CD4-positive, alpha-beta T cell (primary cell): Measurements from ENCODE around the gene ZNF564. TPM values are rescaled to one million over a fixed set of nuclear protein-coding genes. Genes with fewer than 3 reads are reported as not detected.

Source experiments
- ATAC-seq: fragments of 200-7000 bp; cut with Tn5 transposase; one replicate; pipeline ENCODE4 v1.10.0; 2022; ENCODE audit warnings: mild to moderate bottlenecking; ENCODE audit not compliant: poor library complexity
- CTCF ChIA-PET: fragments of 350-600 bp; sonication (Branson Sonifier 250); formaldehyde crosslinking; loops from one replicate; lab custom pipeline; 2021; ENCODE audit warnings: antibody characterized with exemption, inconsistent platforms; lab: Charles Lee
- POLR2A ChIA-PET: fragments of 350-600 bp; sonication (Branson Sonifier 250); formaldehyde crosslinking; loops from one replicate; lab custom pipeline; 2021; ENCODE audit warnings: antibody characterized with exemption, inconsistent platforms; lab: Charles Lee
- DNase-seq, 14 experiments: peaks; one replicate each; pipeline ENCODE4 v3.0.0-alpha.2; 2013 to 2020; ENCODE audit warnings: mixed read lengths in 2 of 14
- H3K27ac ChIP-seq, 2 donors: one replicate each; pipeline versions ENCODE4 v1.5.1 to v1.7.0; 2013; ENCODE audit warnings: low read length in 2 of 2, low read depth in 1 of 2, mild to moderate bottlenecking in 1 of 2
- H3K27me3 ChIP-seq, 2 experiments: 1 replicate in 1 of 2; 2 replicates in 1 of 2; pipeline versions ENCODE4 v1.6.1 to v1.7.0; 2013; ENCODE audit warnings: low read length in 2 of 2, control low read depth in 1 of 2, mild to moderate bottlenecking in 1 of 2, moderate library complexity in 1 of 2; ENCODE audit not compliant: insufficient read depth in 2 of 2, control insufficient read depth in 1 of 2
- H3K36me3 ChIP-seq: one replicate; pipeline ENCODE4 v1.6.1; 2013; ENCODE audit warnings: low read length, control low read depth; ENCODE audit not compliant: insufficient read depth
- H3K4me1 ChIP-seq: one replicate; pipeline ENCODE4 v1.6.1; 2013; ENCODE audit warnings: low read length, control low read depth; ENCODE audit not compliant: insufficient read depth
- H3K4me3 ChIP-seq: one replicate; pipeline ENCODE4 v1.5.1; 2013; ENCODE audit warnings: mild to moderate bottlenecking, low read length, moderate library complexity
- H3K9me3 ChIP-seq, 2 experiments: 1 replicate in 1 of 2; 2 replicates in 1 of 2; pipeline versions ENCODE4 v1.6.1 to v1.7.0; 2013; ENCODE audit warnings: low read length in 2 of 2, mild to moderate bottlenecking in 2 of 2, control low read depth in 1 of 2, moderate library complexity in 1 of 2; ENCODE audit not compliant: control insufficient read depth in 1 of 2, insufficient read depth in 1 of 2
- H3K27ac Mint-ChIP-seq: one replicate; pipeline ENCODE4 v1.8.0; 2020; ENCODE audit warnings: mixed read lengths
- H3K27me3 Mint-ChIP-seq: one replicate; pipeline ENCODE4 v1.8.0; 2021; ENCODE audit warnings: mixed read lengths
- H3K36me3 Mint-ChIP-seq: one replicate; pipeline ENCODE4 v1.8.0; 2021; ENCODE audit warnings: low read depth, mixed read lengths
- H3K4me1 Mint-ChIP-seq: one replicate; pipeline ENCODE4 v1.8.0; 2021; ENCODE audit warnings: low read depth, mixed read lengths
- H3K4me3 Mint-ChIP-seq: one replicate; pipeline ENCODE4 v1.8.0; 2020; ENCODE audit warnings: mild to moderate bottlenecking, mixed read lengths
- H3K9me3 Mint-ChIP-seq: one replicate; pipeline ENCODE4 v1.8.0; 2020; ENCODE audit warnings: mixed read lengths
- CTCF ChIP-seq: fragments of 200-600 bp; IDR thresholded peaks from one replicate; pipeline ENCODE4 v1.8.0; 2022; ENCODE audit warnings: antibody characterized with exemption, mild to moderate bottlenecking
- intact Hi-C, 2 experiments: fragments of 100-400 bp; cut with DNase I in 1 of 2; cut with micrococcal nuclease in 1 of 2; formaldehyde crosslinking; loops; one replicate each; pipeline versions ENCODE4 v1.15.1 to v1.9.0; 2023 to 2025; cut with DNase I, micrococcal nuclease
- polyA plus RNA-seq, 2 donors: library from polyadenylated mRNA; unstranded; fragments of 120-200 nt; gene quantifications; one replicate each; pipeline ENCODE4 v1.2.1, GENCODE V29; 2013
- total RNA-seq, 174 experiments: library from RNA in 2 of 174; stranded (reverse) in 2 of 174; gene quantifications; one replicate each; pipeline ENCODE4 v1.2.3 and lab custom pipeline; 2021 to 2026

The ZNF564 gene
- total RNA-seq (10 to 100 TPM; 17.3 to 18.0 TPM), total RNA-seq (lab: John Stamatoyannopoulos, UW) (0.28 to 8.3 (median 2.4) reads per million in 172 experiments)
- 6.3 TPM for polyA plus RNA-seq (2013, experiment 1 of 2)
- 7.4 TPM for polyA plus RNA-seq (2013, experiment 2 of 2)

- peak within 1 kb of the TSS; percentile 89 for H3K4me3 Mint-ChIP-seq
- no peaks in the 10 kb centered on the region for H3K27me3 ChIP-seq
- DNase-seq (peak; percentile 80 to 98 (median 86)), ATAC-seq (peak; percentile 97)
- peak within 1 kb of the TSS; percentile 77 to 87 for H3K27ac ChIP-seq
- peaks cover 9% of the 10 kb centered on the region for H3K36me3 ChIP-seq
- intact Hi-C loops, result no loop called here
- H3K4me3 ChIP-seq, result peak within 1 kb of the TSS; percentile 98
- H3K9me3 Mint-ChIP-seq, result no peaks in the 10 kb centered on the region
- no peaks in the 10 kb centered on the region for H3K9me3 ChIP-seq
- peak within 1 kb of the TSS; percentile 85 for H3K27ac Mint-ChIP-seq
- CTCF ChIA-PET, result interaction anchor here (0.9 kb wide), 1 partner anchor 121 kb away, joined by 5 read pairs; no protein-coding TSS in a partner anchor
- H3K4me1 ChIP-seq, result peaks cover 43% of the 10 kb centered on the region
- H3K36me3 Mint-ChIP-seq, result peaks cover 31% of the 10 kb centered on the region
- H3K4me1 Mint-ChIP-seq, result peaks cover 46% of the 10 kb centered on the region
- no peaks in the 10 kb centered on the region for H3K27me3 Mint-ChIP-seq
- no peak for TF ChIP-seq CTCF
- POLR2A ChIA-PET, result interaction anchor here (0.6 to 2.1 kb wide), 12 partner anchors 11 to 388 kb away, joined by 3 to 10 read pairs (median 4); partner anchors contain the start of genes GET3, MAN2B1, WDR83 and ZNF136
These were observed at the start of gene ZNF564 for GRCh38 chr19:12551060-12551832. TSS of gene ZNF564 (minus strand) at chr19:12551482. CDS start at chr19:12551332, 150 bp downstream.

GRCh38 chr19:12597594-12597993, 46.3 kb upstream of the ZNF564 start:
- no peak overlapping the region for H3K4me3 ChIP-seq
- H3K27me3 ChIP-seq, result no peaks in the 10 kb centered on the region
- no peak overlapping the region for H3K4me3 Mint-ChIP-seq
- H3K27me3 Mint-ChIP-seq, result no peaks in the 10 kb centered on the region
- ChIA-PET CTCF (no interaction called here), POLR2A (no interaction called here)
- peaks cover 30% of the 10 kb centered on the region for H3K36me3 Mint-ChIP-seq
- no peaks in the 10 kb centered on the region for H3K9me3 ChIP-seq
- H3K4me1 ChIP-seq, result no peaks in the 10 kb centered on the region
- ATAC-seq (no peak), DNase-seq (no peak)
- peaks cover 10% of the 10 kb centered on the region for H3K36me3 ChIP-seq
- no peaks in the 10 kb centered on the region for H3K4me1 Mint-ChIP-seq
- TF ChIP-seq CTCF, result no peak
- H3K27ac Mint-ChIP-seq, result no peak overlapping the region
- intact Hi-C loops, result no loop called here
- H3K27ac ChIP-seq, result no peak overlapping the region
- H3K9me3 Mint-ChIP-seq, result no peaks in the 10 kb centered on the region

- H3K27ac Mint-ChIP-seq, result no peak overlapping the region
These were observed 45.8 kb upstream of the ZNF564 start for GRCh38 chr19:12596927-12597548.

More at GRCh38 chr19:12596927-12597548, 45.8 kb upstream of the ZNF564 start:
- ATAC-seq (no peak), DNase-seq (no peak)
- H3K27me3 Mint-ChIP-seq, result no peaks in the 10 kb centered on the region
- H3K4me1 ChIP-seq, result no peaks in the 10 kb centered on the region
- H3K27me3 ChIP-seq, result no peaks in the 10 kb centered on the region
- ChIA-PET CTCF (no interaction called here), POLR2A (no interaction called here)
- H3K36me3 Mint-ChIP-seq, result peaks cover 30% of the 10 kb centered on the region
- H3K4me1 Mint-ChIP-seq, result no peaks in the 10 kb centered on the region
- H3K27ac ChIP-seq, result no peak overlapping the region
- no peak overlapping the region for H3K4me3 ChIP-seq
- intact Hi-C loops, result no loop called here
- TF ChIP-seq CTCF, result no peak
- H3K4me3 Mint-ChIP-seq, result no peak overlapping the region
- no peaks in the 10 kb centered on the region for H3K9me3 ChIP-seq
- H3K9me3 Mint-ChIP-seq, result no peaks in the 10 kb centered on the region
- peaks cover 10% of the 10 kb centered on the region for H3K36me3 ChIP-seq
